Measurements from ENCODE around the gene CLEC4D.
"Not testable (repeated sequence)": the region's sequence is repeated elsewhere in the genome, so short reads cannot be mapped to it uniquely, and the experiment has no call there.

The CLEC4D gene

DNA sequence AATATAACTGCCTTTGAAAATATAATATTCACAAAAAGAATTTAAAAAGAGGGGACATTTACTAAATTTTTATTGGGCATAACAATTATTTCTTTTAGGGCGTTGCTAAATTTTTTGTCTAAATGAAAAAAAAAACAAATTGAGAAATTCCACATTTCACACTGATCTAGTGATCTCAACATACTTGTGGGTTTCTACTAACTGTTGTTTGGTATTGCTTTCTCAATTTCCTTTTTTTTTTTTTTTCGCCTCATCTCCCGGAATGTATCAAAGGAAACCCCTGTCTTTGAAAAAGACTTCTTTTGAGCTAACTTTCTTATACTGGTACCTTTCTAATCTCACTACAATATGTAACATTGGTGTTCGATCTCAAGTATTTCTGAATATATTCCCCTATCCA lies at the start of gene CLEC4D:
Gene CLEC4D (plus strand): TSS at position 248 of the 400 bp plus-strand sequence. CDS start 230 bp downstream, outside the sequence.
- DNase-seq, result no peak

DNA sequence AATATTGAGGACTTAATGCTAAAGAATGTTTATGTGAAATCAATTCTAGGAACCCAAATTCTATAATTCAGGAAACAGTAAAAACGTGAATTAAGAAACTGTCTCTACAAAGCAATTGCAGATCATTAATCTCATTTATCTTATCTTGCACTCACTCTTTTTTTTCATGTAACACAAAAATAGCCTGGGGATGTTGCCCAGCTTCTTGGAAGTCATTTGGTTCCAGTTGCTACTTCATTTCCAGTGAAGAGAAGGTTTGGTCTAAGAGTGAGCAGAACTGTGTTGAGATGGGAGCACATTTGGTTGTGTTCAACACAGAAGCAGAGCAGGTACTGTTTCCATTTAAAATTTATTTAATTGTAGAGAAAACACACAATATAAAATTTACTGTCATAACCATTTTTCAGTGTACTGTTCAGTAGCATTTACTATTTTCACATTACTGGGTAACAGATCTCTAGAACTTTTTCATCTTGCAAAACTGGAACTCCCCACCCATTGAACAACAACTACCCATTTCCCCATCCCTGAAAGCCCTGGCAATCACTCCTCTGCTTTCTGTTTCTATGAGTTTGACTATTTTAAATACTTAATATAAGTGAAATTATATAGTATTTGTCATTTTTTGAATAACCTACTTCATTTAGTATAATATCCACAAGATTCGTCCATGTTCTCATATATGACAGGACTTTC lies 47.9 kb upstream of the CLEC4D start:
- no peak for DNase-seq

DNA sequence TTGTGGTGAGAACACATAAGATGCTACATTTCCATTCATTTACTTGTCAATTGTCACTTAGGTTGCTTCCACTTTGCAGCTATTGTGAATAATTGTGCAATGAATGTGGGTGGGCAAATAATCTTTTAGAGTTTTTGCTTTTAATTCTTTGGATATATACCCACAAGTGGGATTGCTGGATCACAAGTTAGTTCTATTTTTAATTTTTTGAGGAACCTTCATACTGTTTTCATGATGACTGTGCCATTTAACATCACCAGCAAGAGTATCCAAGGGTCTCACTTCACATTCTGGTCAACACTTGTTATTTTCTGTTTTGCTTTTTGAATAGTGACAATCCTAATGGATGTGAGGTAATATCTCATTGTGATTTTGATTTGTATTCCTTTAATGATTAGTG lies 47.1 kb upstream of the CLEC4D start:
- DNase-seq, result no peak

DNA sequence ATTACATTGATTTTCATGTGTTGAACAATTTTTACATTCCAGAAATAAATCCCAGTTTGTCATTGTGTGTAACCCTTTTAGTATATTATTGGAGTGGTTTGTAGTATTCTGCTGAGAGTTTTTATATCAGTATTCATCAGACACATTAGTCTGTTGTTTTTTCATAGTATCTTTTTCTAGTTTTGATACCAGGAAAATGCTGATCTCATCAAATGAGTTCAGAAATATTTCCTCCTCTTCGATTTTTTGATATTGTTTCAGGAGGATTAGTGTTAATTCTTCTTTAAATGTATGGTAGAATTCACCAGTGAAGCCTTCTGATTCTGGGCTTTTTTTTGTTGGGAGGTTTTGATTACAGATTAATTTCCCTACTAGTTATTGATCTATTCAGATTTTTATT lies 42.2 kb upstream of the CLEC4D start:
- DNase-seq, result no peak

DNA sequence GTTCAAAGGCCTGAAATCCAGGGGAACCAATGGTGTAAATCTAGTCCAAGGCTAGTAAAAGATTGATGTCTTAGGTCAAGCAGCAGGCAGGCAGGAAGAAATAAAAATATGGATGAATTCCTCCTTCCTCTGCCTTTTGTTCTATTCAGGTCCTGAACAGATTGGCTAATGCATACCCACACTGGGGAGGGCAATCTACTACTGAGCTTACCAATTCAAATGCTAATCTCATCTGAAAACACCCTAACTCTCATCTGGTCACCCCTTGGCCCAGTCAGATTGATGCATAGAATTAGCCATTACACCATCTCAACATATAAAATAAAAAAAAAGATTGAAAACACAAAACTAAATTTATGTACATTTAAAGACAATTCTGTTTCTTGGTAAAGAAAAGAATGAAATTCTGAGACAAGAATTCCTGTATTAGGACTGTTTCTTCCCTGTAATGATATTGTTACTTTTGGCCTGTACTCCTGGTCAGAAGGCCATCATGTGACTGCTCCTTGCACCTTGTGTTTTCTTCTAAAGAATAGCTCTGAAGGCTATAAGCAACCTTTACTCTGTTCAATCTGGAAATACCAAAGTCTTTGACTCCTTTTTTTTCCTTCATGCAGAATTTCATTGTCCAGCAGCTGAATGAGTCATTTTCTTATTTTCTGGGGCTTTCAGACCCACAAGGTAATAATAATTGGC lies 37.6 kb upstream of the CLEC4D start:
- DNase-seq, result no peak

DNA sequence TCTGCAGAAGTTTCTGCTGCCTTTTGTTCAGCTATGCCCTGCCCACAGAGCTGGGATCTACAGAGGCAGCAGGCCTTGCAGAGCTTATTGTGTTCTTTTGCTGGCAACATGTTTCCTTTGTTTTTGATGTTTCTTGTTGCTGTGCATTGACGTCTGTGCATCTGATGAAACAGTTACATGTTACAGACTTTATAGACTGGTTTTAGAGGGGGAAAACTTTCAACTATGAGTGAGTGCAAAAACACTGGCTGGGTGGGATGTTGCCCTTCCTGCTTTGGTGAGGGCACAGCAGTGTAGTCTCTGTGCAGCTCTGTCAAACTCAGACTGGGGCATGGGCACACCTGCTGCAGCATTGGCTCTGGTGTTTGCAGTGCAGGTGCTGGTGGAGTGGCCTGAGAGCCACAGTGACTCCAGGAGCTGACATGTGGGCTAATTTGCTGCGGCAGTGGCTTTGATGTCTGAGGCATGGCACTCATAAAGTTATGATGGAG lies 30.7 kb upstream of the CLEC4D start:
- no peak for DNase-seq

DNA sequence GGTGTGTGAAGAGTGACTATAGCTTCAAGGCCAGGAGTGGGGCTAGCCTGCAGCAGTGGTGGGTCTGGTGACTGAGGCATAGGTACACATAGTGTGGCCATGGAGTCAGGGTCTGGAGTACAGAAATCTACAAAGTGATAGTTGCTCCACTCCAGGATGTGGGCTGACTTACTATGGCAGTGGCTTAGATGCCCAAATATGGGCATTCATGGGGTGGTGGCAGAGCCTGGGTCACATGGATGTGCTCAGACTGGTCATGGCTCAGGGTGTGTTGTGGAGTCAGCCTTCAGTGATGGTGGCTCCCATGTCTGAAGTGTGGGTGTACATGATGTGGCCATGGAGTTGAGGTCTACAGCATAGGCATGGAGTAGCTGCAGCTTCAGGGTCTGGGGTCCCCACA lies 30.2 kb upstream of the CLEC4D start:
- DNase-seq, result no peak

DNA sequence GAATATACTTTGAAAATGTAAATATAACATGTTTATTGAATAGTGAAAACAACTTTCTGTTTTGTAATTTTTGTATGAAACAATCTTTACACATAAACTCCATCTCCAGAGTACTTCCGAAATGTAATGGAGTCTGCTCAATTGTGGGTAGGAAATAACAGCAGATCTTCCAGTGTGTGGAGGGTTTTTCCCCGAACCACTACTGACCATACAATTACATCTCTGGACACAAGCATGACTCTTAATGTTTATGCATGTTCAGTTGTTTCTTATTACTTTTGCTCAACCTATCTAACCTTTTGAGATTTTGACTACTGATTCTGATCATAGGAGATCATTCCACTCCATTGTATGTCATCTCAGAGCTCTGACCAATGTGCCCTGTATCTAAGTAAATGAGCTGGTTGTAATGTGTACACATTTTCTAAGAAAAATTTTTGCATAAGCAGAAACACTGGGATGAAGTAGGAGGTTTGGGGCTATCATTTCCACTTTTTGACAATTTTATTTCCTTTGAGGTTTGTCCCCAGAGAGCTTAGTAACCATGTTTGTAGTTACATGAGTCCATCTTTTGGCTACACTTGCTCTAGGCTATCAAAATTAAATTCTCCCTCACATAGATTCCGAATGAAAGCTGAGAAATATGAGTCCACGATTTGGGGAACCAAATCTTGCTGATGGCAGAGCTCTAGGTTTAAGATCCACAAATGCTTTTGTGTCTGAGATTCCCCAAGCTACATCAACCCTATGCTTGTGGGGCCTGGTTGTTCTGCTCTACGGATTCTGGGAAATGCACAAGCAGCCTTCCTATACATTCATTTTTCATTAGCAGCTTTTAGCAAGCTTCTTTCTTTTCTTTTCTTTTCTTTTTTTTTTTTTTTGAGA lies 21.4 kb upstream of the CLEC4D start:
- no peak for DNase-seq

DNA sequence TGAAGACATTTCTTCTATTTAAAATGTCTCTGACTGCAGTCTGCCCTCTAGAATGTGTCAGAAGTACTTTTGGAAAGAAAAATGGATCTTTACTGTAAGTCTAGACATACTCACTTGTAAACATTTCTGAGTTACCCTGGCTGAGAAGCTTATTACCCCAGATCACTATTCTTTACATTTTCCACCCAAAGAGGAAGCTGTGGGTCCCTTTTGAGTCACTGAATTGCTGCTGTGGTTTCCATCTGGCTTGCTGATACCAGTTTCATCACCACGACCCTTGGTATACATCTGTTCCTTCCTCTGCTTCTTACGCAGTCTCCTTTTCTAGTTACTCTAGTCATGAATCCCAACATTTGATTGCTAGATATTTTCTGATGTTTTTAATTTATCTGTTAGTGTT lies 20.2 kb upstream of the CLEC4D start:
- no peak for DNase-seq

DNA sequence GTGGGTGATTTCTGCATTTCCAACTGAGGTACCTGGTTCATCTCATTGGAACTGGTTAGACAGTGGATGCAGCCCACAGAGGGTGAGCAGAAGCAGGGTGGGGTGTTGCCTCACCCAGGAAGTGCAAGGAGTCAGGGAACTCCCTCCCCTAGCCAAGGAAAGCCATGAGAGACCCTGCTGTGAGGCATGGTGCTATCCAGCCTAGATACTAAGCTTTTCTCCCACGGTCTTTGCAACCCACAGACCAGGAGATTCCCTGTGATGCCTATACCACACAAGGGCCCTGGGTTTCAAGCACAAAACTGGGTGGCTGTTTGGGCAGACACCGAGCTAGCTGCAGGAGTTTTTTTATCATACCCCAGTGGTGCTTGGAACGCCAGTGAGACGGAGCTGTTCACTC lies 17.6 kb upstream of the CLEC4D start:
- not testable (repeated sequence) for DNase-seq

DNA sequence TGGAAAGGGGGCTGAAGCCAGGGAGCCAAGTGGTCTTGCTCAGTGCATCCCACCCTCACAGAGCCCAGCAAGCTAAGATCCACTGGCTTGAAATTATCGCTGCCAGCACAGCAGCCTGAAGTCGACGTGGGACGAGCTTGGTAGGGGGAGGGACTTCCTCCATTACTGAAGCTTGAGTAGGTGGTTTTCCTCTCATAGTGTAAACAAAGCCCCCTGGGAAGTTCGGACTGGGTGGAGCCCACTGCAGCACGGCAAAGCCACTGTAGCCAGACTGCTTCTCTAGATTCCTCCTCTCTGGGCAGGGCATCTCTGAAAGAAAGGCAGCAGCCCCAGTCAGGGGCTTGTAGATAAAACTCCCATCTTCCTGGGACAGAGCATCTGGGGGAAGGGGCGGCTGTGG lies 17.2 kb upstream of the CLEC4D start:
- DNase-seq, result not testable (repeated sequence)

DNA sequence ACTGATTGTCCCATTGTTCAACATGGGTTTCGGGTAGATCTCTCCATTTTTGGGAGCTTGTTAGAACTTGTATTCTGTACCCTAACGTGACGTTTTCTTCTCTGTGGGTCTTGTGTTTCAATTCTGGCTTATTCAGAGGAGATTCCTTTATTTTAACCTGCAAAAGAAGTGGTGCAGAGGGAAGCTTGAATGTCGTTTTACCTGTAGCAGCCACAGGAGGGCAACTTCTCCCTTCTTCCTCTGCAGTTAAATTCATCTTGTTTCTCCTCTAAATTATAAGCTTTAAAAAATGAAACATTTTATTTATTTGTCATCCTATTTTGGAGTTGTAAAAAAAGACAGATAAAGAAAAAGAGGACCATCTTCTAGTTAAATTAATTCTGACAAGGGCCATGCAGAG lies 13.7 kb upstream of the CLEC4D start:
- no peak for DNase-seq

DNA sequence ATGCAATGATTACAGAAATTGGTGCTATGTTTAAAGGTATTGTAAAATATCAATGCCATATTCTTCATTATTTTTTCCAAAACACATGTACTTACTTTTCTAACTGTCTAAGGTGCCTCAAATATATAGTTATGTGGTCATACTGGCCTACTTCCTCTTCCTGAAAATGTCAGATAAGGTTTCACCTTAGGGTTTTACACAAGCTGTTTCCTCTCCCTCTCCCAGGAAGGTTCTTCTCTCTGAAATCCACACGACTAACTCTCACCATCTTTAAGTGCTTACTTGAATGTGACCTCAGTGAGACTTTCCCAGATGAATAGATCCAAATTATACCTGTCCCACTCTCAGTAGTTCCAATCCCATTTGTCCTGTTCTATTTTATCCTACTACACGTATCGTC lies 11.6 kb upstream of the CLEC4D start:
- no peak for DNase-seq

DNA sequence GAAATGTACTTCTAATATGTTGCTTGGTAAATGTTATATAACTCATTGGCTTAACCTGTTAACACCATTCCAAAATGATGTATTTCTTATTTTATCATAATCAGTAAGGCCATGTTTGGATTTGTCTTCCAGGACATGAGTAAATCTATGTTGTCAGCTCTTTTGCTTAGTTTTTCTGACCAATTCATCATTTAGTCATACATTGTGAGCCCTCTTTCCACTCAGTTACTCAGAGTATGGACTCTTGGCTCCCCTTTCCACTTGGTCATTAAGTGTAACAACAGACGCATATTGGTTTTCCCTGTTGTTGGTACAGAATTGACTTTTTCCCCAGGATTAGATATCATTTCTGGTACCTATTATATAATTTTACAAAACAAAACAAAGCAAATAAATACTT lies 9.0 kb upstream of the CLEC4D start:
- no peak for DNase-seq

DNA sequence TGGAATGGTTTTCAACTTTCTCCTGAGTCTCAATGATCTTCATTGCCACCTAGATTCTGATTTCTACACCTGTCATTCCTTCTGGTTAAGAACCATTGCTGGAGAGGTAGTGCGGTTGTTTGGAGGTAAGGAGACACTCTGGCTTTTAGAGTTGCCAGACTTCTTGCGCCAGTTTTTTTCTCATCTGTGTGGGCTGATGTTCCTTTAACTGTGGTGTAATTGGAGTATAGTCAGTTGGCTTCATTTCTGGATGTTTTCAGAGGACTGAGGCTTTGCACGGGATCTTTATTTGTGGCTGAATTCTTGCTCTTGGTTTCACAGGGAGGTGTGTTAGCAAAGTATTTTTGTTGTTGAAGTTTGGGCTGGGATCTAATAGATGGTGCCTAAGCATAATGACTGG lies 5.7 kb upstream of the CLEC4D start:
- no peak for DNase-seq

DNA sequence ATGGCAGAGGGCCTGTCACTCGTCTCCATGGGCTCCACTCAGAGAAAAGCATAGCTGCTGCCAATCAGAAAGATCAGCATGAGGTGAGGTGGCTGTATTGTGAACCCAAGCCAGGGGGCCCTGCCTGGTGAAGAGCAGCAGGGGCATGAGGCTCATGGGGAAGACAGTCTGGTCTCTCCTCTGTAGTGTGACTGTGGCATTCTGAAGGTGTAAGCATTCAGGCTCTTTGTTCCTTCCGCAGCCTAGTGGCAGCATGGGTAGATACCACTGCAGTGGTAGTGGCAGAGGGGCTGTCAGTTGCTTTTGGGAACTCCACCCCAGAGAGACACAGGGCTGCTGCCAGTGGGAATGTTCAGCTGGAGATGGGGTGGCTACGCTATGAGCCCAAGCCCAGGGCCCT lies 5.1 kb upstream of the CLEC4D start:
- DNase-seq, result no peak

DNA sequence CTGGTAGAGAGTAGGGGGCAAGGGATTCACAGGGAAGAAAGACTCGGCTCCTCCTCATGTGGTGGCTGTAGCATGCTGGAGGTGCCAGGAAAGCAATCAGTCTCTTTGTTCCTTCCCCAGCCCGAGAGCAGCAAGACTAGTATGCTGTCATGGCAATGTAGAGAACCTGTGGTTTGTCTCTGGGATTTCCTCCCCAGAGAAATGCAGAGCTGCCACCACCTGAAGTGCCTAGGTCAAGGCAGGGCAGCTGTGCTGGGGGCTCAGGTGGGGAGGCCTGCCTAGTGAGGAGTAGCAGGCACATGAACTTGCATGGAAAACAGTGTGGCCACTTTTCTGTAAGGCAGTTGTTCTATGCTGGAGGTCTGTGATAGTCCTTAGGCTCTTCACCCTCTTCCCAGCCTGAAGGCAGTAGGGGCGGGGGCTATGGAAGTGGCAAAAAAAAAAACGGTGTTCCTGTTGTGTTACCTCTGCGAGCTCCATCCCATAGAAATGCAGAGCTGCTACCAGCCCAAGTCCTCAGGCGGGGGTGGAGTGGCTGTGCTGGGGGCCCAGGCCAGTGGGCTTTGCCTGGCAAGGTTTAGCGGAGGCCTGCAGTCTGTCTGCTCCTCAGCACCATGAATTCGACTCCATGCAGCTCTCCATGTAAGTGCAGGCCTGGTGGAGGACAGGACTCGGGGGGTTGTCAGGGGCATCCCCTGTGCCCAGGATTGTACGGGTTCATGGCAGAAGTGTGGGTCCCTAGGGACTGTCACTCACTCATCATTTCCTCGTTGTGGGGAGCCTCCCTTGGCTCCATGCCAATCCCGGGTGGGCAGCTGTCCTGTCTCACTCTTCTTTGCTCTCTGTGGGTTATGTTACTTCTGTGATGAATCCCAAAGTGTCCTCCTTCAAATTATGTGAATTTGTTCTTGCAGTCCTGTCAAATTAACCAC lies 4.1 kb upstream of the CLEC4D start:
- no peak for DNase-seq

DNA sequence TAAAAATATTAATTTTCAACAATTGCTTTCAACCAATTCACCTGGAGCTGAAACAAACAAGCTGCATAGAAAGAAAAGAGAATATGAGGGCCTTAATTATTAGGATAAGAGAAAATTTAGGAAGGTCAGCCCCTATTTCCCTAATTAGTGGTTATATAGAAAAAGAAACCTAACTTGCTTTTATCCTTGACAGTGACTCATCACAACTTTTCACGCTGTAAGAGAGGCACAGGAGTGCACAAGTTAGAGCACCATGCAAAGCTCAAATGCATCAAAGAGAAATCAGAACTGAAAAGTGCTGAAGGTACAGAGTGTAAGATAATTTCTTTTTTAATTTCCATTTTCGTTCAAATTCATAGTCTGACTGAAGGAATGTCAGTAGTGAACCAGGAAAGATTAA lies 4.7 kb downstream of the CLEC4D start:
- DNase-seq, result no peak

DNA sequence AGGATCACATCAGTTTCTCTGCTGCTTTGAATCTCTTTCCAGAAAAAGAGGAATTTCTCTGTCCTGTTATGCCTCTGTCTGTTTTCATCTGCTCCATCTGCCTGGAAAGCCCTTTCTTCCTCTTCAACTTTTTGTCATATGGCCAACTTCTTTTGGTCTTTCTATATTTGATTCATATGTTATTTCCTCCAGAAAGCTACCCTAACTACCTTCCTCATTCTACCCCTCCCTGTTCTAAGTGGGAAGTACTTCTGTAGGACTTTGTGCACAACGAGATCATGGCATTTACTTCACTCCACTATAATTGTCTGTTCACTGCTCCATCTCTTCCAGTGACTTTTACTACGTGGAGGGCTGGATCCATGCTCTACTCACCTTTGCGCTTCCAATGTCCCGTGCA lies 5.9 kb downstream of the CLEC4D start:
- DNase-seq, result no peak

DNA sequence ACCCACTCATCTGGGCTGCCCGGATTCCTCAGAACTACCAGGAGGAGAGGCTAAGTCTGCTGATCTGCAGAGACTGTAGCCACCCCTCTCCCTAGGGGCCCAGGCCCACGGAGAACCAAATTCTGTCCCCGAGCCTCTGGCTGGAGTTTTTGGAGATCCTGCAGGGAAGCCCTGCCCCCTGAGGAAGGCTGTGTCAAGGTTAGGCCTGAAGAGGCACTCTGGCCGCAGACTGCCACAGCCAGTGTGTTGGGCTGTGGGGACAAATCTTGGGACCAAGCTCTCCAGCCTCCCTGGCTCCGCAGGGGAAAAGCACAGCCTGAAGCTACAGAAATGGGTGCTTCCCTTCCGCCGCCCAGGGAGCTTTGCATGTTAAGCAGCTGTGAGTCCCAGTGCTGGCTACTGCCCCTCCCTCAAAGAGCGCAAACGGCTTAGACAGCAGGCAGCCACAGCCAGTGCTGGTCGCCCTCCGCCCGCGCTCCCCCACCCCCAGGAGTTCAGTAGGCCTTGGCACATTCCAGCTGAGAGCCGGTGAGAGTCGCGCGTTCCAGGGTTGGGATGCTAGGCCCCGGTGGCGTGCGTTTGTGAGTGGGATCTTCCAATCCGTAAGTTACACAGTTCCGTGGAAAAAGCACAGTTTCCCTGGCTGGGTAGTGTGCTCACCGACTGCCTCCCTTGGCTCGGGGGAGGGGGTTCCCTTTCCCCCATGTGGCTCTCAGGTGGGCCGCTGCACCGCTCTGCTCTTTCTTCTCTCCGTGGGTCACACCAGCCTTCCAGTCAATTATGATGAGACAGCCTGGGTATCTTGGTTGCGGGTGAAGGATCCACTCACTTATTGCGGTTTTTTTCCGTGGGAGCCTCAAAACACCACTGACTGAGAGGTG lies 14.2 kb downstream of the CLEC4D start:
- DNase-seq, result no peak

DNA sequence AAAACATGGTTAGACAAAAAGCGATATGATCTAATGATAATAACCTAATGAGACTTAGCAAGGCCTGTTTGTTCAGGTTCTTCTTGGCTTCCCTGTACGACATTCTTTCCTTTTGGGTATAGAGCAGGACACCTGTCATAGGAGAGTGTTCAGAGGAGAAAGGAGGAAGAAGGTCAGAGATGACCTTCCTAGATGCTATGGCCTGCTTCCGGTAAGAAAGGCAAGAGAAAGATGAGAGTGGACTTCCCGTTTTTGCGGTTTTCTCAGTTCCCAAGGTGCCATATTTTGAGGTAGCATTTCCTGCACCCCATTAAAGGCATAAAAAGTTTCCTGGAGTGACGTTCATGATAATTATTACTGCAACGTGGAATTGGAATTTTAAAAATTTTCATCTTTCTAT lies 18.7 kb downstream of the CLEC4D start:
- no peak for DNase-seq

Data from RPMI8226 (cell line).